Psoas muscle (tissue), 8 donors: ENCODE results near the gene TLE7. TPM values are rescaled to one million over a fixed set of nuclear protein-coding genes. Genes with fewer than 3 reads are reported as not detected.
A peak's percentile ranks its signal among the peaks of the same experiment; 100 is the strongest.

Experiments
- ATAC-seq, 4 donors: fragments of 200-7000 bp; cut with Tn5 transposase; one replicate each; pipeline ENCODE4 v1.9.1; 2020; ENCODE audit warnings: moderate library complexity in 3 of 4, mild to moderate bottlenecking in 2 of 4
- DNase-seq, 2 donors: peaks; one replicate each; pipeline ENCODE4 v3.0.0-alpha.2; 2020
- H3K27ac ChIP-seq: fragments of 200-600 bp; one replicate; pipeline ENCODE4 v1.8.0; 2022
- H3K27me3 ChIP-seq, 3 donors: fragments of 200-600 bp in 1 of 3; one replicate each; pipeline versions ENCODE4 v1.6.1 to v1.8.0; 2013 to 2022; ENCODE audit warnings: low read length in 2 of 3, mild to moderate bottlenecking in 2 of 3, moderate library complexity in 1 of 3; ENCODE audit not compliant: insufficient read depth in 3 of 3
- H3K36me3 ChIP-seq, 2 donors: fragments of 200-600 bp in 1 of 2; one replicate each; pipeline versions ENCODE4 v1.6.1 to v1.8.0; 2013 to 2022; ENCODE audit warnings: low read depth in 1 of 2, mild to moderate bottlenecking in 1 of 2, moderate library complexity in 1 of 2; ENCODE audit not compliant: insufficient read depth in 1 of 2
- H3K4me1 ChIP-seq: fragments of 200-600 bp; one replicate; pipeline ENCODE4 v1.8.0; 2022
- H3K4me3 ChIP-seq: fragments of 200-600 bp; one replicate; pipeline ENCODE4 v1.8.0; 2022; ENCODE audit warnings: mild to moderate bottlenecking
- H3K9me3 ChIP-seq: fragments of 200-600 bp; one replicate; pipeline ENCODE4 v1.8.0; 2022
- WGBS, 3 donors: extraction: QIAGEN DNeasy Blood & Tissue Kit; methylation state at CpG; one replicate each; pipeline versions ENCODE4 v1.1.6 to v1.1.7; 2013; 5-methylcytosine and 5-hydroxymethylcytosine counted together
- intact Hi-C, 2 donors: fragments of 100-400 bp; cut with DNase I; formaldehyde crosslinking; loops; one replicate each; pipeline versions ENCODE4 v1.11.0 to v1.14.2; 2022
- polyA plus RNA-seq, 3 donors: library from polyadenylated mRNA; stranded (reverse); fragments of 200-250 nt; gene quantifications; one replicate each; pipeline ENCODE4 v1.2.3, GENCODE V29; 2013
- total RNA-seq, 4 donors: library from RNA; stranded (reverse); fragmentation: NEBNext Ultra II Directional in 2 of 4; extraction: Animal tissue kit (Norgen Biotek cat#: 25700) in 2 of 4; gene quantifications; one replicate each; pipeline versions ENCODE4 v1.2.1 to v1.2.4, GENCODE V29; 2021 to 2023
- TF ChIP-seq, protein P1 (sequence below): fragments of 200-600 bp; IDR thresholded peaks from one replicate; pipeline ENCODE4 v1.8.0; 2022; ENCODE audit warnings: antibody characterized with exemption
- donor health status: healthy with polysubstance abuse.
- donor health status: DM: no; HTN: no; CAD: no; lungs with moderate emphysema.
- donor health status: Bipolar disorder and iron deficiency.
- donor health status: healthy.
- donor health status: DM: yes; HTN: yes; CAD: no.
- donor health status: DM: no; HTN: no; CAD: no.
- donor health status: DM: no; HTN: no; CAD: no.
- donor health status: DM: yes; HTN: yes; CAD: no.

The TLE7 gene
- total and polyA plus RNA-seq, 7 donors = not detected

- intact Hi-C loops = no loop called here
- 56 to 69% (median 58%) methylated on average over 4 of the region's 4 CpGs for WGBS, 3 donors
- H3K4me3 ChIP-seq = no peak overlapping the region
- ATAC-seq = no peak
- H3K27ac ChIP-seq = no peak overlapping the region
- H3K9me3 ChIP-seq = no peaks in the 10 kb centered on the region
- no peaks in the 10 kb centered on the region for H3K4me1 ChIP-seq
- DNase-seq = no peak
- no peaks in the 10 kb centered on the region for H3K36me3 ChIP-seq
- H3K27me3 ChIP-seq = peaks cover 0 to 24% (median 16%) of the 10 kb centered on the region in 3 donors
- TF ChIP-seq, protein P1, sequence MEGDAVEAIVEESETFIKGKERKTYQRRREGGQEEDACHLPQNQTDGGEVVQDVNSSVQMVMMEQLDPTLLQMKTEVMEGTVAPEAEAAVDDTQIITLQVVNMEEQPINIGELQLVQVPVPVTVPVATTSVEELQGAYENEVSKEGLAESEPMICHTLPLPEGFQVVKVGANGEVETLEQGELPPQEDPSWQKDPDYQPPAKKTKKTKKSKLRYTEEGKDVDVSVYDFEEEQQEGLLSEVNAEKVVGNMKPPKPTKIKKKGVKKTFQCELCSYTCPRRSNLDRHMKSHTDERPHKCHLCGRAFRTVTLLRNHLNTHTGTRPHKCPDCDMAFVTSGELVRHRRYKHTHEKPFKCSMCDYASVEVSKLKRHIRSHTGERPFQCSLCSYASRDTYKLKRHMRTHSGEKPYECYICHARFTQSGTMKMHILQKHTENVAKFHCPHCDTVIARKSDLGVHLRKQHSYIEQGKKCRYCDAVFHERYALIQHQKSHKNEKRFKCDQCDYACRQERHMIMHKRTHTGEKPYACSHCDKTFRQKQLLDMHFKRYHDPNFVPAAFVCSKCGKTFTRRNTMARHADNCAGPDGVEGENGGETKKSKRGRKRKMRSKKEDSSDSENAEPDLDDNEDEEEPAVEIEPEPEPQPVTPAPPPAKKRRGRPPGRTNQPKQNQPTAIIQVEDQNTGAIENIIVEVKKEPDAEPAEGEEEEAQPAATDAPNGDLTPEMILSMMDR = no peak
These were observed 19.9 kb downstream of the TLE7 start for GRCh38 chr16:71421911-71422310.

DNA sequence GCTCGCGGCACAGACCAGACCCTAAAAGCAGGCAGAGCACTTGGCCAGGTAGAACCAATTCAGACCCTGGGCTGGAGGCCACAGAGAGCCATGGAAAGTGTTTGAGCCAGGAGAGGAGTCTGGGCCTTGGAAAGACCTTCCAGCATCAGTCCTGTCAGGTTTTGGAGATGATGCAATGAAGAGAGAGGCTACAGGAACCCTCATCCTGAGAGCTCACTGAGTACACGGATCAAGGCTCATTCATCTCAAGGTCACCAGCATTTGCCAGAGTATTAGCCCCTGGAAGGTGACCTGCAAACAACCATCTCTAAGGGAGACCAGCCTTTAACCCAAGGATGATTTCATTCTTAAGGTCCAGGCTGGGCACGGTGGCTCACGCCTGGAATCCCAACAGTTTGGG is 27.8 kb downstream of the TLE7 start:
- no peak overlapping the region for H3K27ac ChIP-seq
- no peaks in the 10 kb centered on the region for H3K9me3 ChIP-seq
- H3K4me1 ChIP-seq = no peaks in the 10 kb centered on the region
- intact Hi-C loops = loop anchor here in 1 of 2 donors (10.0 kb wide), 1 partner anchor 201 kb away; no protein-coding TSS in a partner anchor
- H3K36me3 ChIP-seq = no peaks in the 10 kb centered on the region
- H3K4me3 ChIP-seq = no peak overlapping the region
- TF ChIP-seq, protein P1 = no peak
- DNase-seq (no peak), ATAC-seq (no peak)
- peaks cover 0 to 3% (median 3%) of the 10 kb centered on the region in 3 donors for H3K27me3 ChIP-seq
- WGBS, 3 donors = 90 to 97% (median 93%) methylated on average over 5 of the region's 5 CpGs

DNA sequence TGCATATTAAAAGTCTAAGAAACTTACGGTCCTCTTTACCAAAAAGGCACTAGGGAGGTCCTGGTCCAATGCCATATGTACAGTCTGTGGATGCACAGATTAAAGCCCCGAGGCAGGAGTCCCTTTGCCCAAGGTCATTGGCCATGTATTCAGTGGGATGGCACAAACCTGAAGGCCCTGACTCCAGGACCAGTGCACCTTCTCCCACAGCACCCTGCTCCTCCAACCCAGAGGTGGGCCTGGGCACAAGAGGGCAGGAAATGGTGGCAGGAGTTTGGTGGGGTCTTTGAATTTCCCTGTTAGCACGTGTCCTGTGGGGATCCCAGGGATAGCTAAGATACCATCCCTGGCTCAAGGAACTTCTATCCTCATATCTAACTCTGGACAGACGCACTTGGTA is 28.5 kb downstream of the TLE7 start:
- WGBS, 3 donors = 61 to 65% (median 63%) methylated on average over 4 of the region's 4 CpGs
- H3K4me1 ChIP-seq = no peaks in the 10 kb centered on the region
- ATAC-seq (no peak), DNase-seq (no peak)
- H3K4me3 ChIP-seq = no peak overlapping the region
- H3K36me3 ChIP-seq = no peaks in the 10 kb centered on the region
- TF ChIP-seq, protein P1 = no peak
- H3K27me3 ChIP-seq = peaks cover 0 to 7% (median 3%) of the 10 kb centered on the region in 3 donors
- intact Hi-C loops = loop anchor here (2.0 to 10.0 kb wide), 3 partner anchors 85 to 201 kb away; no protein-coding TSS in a partner anchor
- no peak overlapping the region for H3K27ac ChIP-seq
- H3K9me3 ChIP-seq = no peaks in the 10 kb centered on the region

GRCh38 chr16:71412270-71413160 is 29.3 kb downstream of the TLE7 start:
- 6 to 7% (median 6%) methylated on average over 24 of the region's 24 CpGs for WGBS, 3 donors
- no peaks in the 10 kb centered on the region for H3K4me1 ChIP-seq
- H3K36me3 ChIP-seq = no peaks in the 10 kb centered on the region
- TF ChIP-seq, protein P1 = peak; percentile 85
- ATAC-seq (peak; percentile 50 to 78 (median 69)), DNase-seq (peak; percentile 46 to 60)
- H3K27me3 ChIP-seq = peaks cover 0 to 7% (median 0%) of the 10 kb centered on the region in 3 donors
- no peak overlapping the region for H3K27ac ChIP-seq
- no peaks in the 10 kb centered on the region for H3K9me3 ChIP-seq
- H3K4me3 ChIP-seq = no peak overlapping the region
- intact Hi-C loops = loop anchor here (2.0 to 10.0 kb wide), 3 partner anchors 86 to 202 kb away; no protein-coding TSS in a partner anchor
